MCF 10A (cell line): ENCODE measurements around the gene FAM3C. TPM values are rescaled to one million over a fixed set of nuclear protein-coding genes. Genes with fewer than 3 reads are reported as not detected.

Source experiments
- BruUV-seq: library from RNA; stranded (reverse); fragments of 400-500 nt; replicated peaks from 2 replicates; lab custom pipeline; 2021; lab: Mats Ljungman, UMichigan
- CTCF ChIA-PET: fragments of 300-600 bp; sonication (Branson Sonifier 250); formaldehyde crosslinking; extraction: SDS; loops from one replicate; lab custom pipeline; 2021; ENCODE audit warnings: antibody characterized with exemption, inconsistent platforms; lab: Yijun Ruan, JAX
- POLR2A ChIA-PET: fragments of 300-600, 350-650 bp; sonication (Branson Sonifier 250); formaldehyde crosslinking; extraction: SDS; loops from one replicate; lab custom pipeline; 2020; ENCODE audit warnings: antibody characterized with exemption, inconsistent platforms; lab: Yijun Ruan, JAX
- DNase-seq: peaks from one replicate; pipeline ENCODE4 v3.0.0-alpha.2; 2018; ENCODE audit not compliant: unreplicated experiment
- H3K27ac Mint-ChIP-seq: one replicate; pipeline ENCODE4 v1.8.0; 2022; ENCODE audit warnings: mild to moderate bottlenecking, low read depth, mixed read lengths; ENCODE audit not compliant: unreplicated experiment
- H3K27me3 Mint-ChIP-seq: one replicate; pipeline ENCODE4 v1.8.0; 2022; ENCODE audit warnings: mixed read lengths; ENCODE audit not compliant: insufficient read depth, unreplicated experiment
- H3K36me3 Mint-ChIP-seq: one replicate; pipeline ENCODE4 v1.8.0; 2022; ENCODE audit warnings: mild to moderate bottlenecking, moderate library complexity, mixed read lengths; ENCODE audit not compliant: insufficient read depth, unreplicated experiment
- H3K4me1 Mint-ChIP-seq: one replicate; pipeline ENCODE4 v1.8.0; 2022; ENCODE audit warnings: mixed read lengths; ENCODE audit not compliant: insufficient read depth, unreplicated experiment
- H3K4me3 Mint-ChIP-seq: one replicate; pipeline ENCODE4 v1.8.0; 2022; ENCODE audit warnings: mild to moderate bottlenecking, moderate library complexity, mixed read lengths; ENCODE audit not compliant: unreplicated experiment
- H3K9me3 Mint-ChIP-seq: one replicate; pipeline ENCODE4 v1.8.0; 2022; ENCODE audit warnings: mixed read lengths; ENCODE audit not compliant: unreplicated experiment
- intact Hi-C: fragments of 100-400 bp; cut with micrococcal nuclease; formaldehyde crosslinking; loops from 2 replicates; pipeline ENCODE4 v1.14.1; 2022
- total RNA-seq: library from RNA; stranded (reverse); gene quantifications from 2 replicates; pipeline ENCODE4 v1.2.3, GENCODE V29; 2022
- TF ChIP-seq, protein P1 (sequence below): fragments of 200-600 bp; IDR thresholded peaks from one replicate; pipeline ENCODE4 v1.8.0; 2022; ENCODE audit warnings: antibody characterized with exemption, mild to moderate bottlenecking; ENCODE audit not compliant: unreplicated experiment

Gene FAM3C
- total RNA-seq, 1 experiment from 2014 or later, result 56.5 TPM

DNA sequence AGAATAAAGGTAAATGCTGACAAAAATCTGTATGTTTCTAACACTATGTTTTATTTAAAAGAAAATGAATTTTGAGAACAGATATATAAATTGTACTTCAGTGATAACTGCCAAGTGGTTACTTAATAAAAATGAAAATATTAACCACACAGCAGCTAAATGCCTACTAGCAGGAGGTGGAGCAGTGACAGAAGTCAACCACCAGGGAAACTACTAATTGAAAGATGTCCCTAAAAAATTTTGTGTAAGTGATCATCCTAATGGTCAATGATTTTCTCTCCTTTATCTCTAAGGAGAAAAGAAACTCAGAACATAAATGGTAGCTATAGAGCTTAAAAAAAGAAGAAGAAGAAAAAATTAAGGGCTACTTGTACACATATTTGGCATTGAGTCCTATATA is 44.4 kb downstream of the FAM3C start:
- BruUV-seq, result no TSS peak
- POLR2A ChIA-PET, result no interaction called here
- H3K36me3 Mint-ChIP-seq, result peaks cover 64% of the 10 kb centered on the region

DNA sequence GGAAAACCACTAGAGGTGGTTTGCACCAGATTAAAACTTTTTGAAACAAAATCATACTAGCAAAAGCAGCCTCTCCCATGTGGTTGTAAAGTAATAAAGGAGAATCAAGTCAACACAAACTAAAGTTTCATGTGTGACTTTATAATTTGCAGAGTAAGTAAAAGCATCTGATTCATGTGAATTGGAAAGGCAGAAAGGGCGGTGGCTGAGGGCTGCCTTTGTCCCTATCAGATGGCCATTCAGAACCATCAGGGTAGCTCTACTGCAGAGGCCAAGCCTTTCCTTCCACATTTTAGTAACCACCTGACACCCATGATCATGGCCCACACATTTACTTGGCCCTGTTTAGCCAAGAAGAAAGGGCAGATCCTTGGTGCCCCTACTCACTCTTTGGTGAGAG is 51.6 kb downstream of the FAM3C start:
- ChIA-PET POLR2A (no interaction called here), CTCF (no interaction called here)
- no TSS peak for BruUV-seq
- no peaks in the 10 kb centered on the region for H3K27me3 Mint-ChIP-seq
- peaks cover 6% of the 10 kb centered on the region for H3K4me1 Mint-ChIP-seq
- no peak overlapping the region for H3K27ac Mint-ChIP-seq
- intact Hi-C loops, result no loop called here
- H3K4me3 Mint-ChIP-seq, result no peak overlapping the region
- H3K9me3 Mint-ChIP-seq, result no peaks in the 10 kb centered on the region
- DNase-seq, result no peak
- TF ChIP-seq, protein P1, sequence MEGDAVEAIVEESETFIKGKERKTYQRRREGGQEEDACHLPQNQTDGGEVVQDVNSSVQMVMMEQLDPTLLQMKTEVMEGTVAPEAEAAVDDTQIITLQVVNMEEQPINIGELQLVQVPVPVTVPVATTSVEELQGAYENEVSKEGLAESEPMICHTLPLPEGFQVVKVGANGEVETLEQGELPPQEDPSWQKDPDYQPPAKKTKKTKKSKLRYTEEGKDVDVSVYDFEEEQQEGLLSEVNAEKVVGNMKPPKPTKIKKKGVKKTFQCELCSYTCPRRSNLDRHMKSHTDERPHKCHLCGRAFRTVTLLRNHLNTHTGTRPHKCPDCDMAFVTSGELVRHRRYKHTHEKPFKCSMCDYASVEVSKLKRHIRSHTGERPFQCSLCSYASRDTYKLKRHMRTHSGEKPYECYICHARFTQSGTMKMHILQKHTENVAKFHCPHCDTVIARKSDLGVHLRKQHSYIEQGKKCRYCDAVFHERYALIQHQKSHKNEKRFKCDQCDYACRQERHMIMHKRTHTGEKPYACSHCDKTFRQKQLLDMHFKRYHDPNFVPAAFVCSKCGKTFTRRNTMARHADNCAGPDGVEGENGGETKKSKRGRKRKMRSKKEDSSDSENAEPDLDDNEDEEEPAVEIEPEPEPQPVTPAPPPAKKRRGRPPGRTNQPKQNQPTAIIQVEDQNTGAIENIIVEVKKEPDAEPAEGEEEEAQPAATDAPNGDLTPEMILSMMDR, result no peak
- peaks cover 20% of the 10 kb centered on the region for H3K36me3 Mint-ChIP-seq

More for the DNA sequence above, 44.4 kb downstream of the FAM3C start:
- Mint-ChIP-seq H3K27ac (no peak overlapping the region), H3K4me1 (no peaks in the 10 kb centered on the region), H3K27me3 (no peaks in the 10 kb centered on the region), H3K4me3 (no peak overlapping the region), H3K9me3 (no peaks in the 10 kb centered on the region)
- TF ChIP-seq, protein P1, result no peak
- intact Hi-C loops, result no loop called here
- CTCF ChIA-PET, result interaction anchor here (0.6 to 1.1 kb wide), 2 partner anchors 9 to 194 kb away, joined by 3 to 7 read pairs; no protein-coding TSS in a partner anchor
- DNase-seq, result no peak

DNA sequence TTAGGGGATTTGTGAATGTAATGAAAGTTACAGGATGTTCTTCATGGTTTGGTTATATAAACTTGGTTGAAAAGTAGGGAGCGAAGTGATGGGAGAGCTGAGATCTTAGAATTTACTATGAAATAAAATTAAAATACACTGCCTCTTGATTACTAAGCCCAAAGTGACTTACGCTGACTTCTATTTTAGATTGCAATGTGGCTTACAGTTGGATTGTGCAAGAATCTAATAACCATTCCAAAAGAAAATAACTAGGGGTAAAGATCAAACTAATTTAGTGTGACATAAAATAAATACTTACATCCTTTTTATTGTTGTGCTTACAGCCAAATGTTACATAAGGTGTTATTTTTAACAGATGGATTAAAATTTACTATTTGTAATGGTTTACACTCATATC is 52.0 kb downstream of the FAM3C start:
- H3K9me3 Mint-ChIP-seq, result no peaks in the 10 kb centered on the region
- DNase-seq, result no peak
- peaks cover 6% of the 10 kb centered on the region for H3K4me1 Mint-ChIP-seq
- ChIA-PET CTCF (no interaction called here), POLR2A (no interaction called here)
- TF ChIP-seq, protein P1, result no peak
- H3K27me3 Mint-ChIP-seq, result no peaks in the 10 kb centered on the region
- intact Hi-C loops, result no loop called here
- BruUV-seq, result no TSS peak
- peaks cover 20% of the 10 kb centered on the region for H3K36me3 Mint-ChIP-seq
- no peak overlapping the region for H3K4me3 Mint-ChIP-seq
- H3K27ac Mint-ChIP-seq, result no peak overlapping the region

DNA sequence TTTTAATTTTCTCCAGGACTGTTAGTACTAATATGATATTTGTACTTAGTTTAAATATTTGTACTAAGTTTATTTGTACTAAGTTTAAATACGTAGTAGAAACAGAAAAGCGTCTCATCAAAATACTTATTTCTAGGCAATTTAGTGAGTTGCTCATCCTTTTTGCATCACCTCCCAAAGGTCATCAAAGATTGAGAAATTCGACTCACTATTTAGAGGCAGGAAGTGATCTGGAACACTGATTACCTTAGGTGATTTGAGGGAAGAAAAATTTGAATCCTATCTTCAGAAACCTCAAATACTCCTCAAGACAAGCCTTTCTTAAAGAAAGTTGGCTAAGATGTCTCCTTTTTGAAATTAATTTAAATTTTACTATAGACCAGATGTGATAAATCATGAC is 52.8 kb downstream of the FAM3C start:
- no TSS peak for BruUV-seq
- Mint-ChIP-seq H3K36me3 (peaks cover 20% of the 10 kb centered on the region), H3K27me3 (no peaks in the 10 kb centered on the region), H3K27ac (no peak overlapping the region), H3K4me1 (peaks cover 6% of the 10 kb centered on the region), H3K9me3 (no peaks in the 10 kb centered on the region), H3K4me3 (no peak overlapping the region)
- POLR2A ChIA-PET, result no interaction called here
- no peak for DNase-seq
- intact Hi-C loops, result no loop called here
- TF ChIP-seq, protein P1, result no peak
- CTCF ChIA-PET, result no interaction called here
